ENCODE data around the gene BNIP1.

DNA sequence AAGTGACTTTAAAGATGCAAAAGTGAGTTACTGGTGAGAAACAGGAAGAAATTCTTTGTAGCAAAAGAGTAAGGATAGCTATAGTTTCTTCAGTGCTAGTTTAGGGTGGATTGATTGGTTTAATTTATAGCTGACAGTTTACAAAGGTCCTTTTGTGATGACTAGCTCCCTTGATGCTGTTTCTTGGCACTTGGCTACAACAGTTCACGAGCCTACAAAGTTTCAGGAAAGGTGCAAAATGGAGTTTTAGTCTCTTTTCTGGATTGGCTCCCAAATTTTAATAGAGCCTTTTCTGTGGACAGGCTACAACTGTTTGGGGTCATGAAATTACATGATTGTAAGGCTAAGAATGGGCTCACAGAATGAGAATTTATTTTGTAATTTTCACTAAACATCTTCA lies 40.9 kb upstream of the BNIP1 start:
- TF ChIP-seq, protein P1, sequence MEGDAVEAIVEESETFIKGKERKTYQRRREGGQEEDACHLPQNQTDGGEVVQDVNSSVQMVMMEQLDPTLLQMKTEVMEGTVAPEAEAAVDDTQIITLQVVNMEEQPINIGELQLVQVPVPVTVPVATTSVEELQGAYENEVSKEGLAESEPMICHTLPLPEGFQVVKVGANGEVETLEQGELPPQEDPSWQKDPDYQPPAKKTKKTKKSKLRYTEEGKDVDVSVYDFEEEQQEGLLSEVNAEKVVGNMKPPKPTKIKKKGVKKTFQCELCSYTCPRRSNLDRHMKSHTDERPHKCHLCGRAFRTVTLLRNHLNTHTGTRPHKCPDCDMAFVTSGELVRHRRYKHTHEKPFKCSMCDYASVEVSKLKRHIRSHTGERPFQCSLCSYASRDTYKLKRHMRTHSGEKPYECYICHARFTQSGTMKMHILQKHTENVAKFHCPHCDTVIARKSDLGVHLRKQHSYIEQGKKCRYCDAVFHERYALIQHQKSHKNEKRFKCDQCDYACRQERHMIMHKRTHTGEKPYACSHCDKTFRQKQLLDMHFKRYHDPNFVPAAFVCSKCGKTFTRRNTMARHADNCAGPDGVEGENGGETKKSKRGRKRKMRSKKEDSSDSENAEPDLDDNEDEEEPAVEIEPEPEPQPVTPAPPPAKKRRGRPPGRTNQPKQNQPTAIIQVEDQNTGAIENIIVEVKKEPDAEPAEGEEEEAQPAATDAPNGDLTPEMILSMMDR (IDR thresholded peaks at IDR 0.05), result no peak
- no peak for TF ChIP-seq POLR2AphosphoS5 (IDR thresholded peaks at IDR 0.05)

Data from prostate gland (tissue), 2 donors.